ENCODE data around the gene NAGS. TPM values are rescaled to one million over a fixed set of nuclear protein-coding genes. Genes with fewer than 3 reads are reported as not detected.
"Not testable (repeated sequence)": the region's sequence is repeated elsewhere in the genome, so short reads cannot be mapped to it uniquely, and the experiment has no call there.

The NAGS gene, protein sequence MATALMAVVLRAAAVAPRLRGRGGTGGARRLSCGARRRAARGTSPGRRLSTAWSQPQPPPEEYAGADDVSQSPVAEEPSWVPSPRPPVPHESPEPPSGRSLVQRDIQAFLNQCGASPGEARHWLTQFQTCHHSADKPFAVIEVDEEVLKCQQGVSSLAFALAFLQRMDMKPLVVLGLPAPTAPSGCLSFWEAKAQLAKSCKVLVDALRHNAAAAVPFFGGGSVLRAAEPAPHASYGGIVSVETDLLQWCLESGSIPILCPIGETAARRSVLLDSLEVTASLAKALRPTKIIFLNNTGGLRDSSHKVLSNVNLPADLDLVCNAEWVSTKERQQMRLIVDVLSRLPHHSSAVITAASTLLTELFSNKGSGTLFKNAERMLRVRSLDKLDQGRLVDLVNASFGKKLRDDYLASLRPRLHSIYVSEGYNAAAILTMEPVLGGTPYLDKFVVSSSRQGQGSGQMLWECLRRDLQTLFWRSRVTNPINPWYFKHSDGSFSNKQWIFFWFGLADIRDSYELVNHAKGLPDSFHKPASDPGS
- 0.69 and 0.89 TPM in 2 replicates for total RNA-seq
- long read RNA-seq, partial matches to known transcripts: 0 of 1 reads
- long read RNA-seq, other reads (novel, unspliced or antisense): 1 of 1 reads

- peaks cover 44% of the 10 kb centered on the region for H3K27me3 Mint-ChIP-seq
- no peaks in the 10 kb centered on the region for H3K36me3 Mint-ChIP-seq (ENCODE audit: insufficient read depth)
- H3K27ac Mint-ChIP-seq: no peak within 1 kb of the TSS
- H3K4me1 Mint-ChIP-seq (ENCODE audit: low read depth): peaks cover 23% of the 10 kb centered on the region
- DNase-seq (ENCODE audit: low spot score, unreplicated experiment): no peak
- no peaks in the 10 kb centered on the region for H3K9me3 Mint-ChIP-seq (ENCODE audit: low read depth)
- TF ChIP-seq, protein P1, sequence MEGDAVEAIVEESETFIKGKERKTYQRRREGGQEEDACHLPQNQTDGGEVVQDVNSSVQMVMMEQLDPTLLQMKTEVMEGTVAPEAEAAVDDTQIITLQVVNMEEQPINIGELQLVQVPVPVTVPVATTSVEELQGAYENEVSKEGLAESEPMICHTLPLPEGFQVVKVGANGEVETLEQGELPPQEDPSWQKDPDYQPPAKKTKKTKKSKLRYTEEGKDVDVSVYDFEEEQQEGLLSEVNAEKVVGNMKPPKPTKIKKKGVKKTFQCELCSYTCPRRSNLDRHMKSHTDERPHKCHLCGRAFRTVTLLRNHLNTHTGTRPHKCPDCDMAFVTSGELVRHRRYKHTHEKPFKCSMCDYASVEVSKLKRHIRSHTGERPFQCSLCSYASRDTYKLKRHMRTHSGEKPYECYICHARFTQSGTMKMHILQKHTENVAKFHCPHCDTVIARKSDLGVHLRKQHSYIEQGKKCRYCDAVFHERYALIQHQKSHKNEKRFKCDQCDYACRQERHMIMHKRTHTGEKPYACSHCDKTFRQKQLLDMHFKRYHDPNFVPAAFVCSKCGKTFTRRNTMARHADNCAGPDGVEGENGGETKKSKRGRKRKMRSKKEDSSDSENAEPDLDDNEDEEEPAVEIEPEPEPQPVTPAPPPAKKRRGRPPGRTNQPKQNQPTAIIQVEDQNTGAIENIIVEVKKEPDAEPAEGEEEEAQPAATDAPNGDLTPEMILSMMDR (IDR thresholded peaks at IDR 0.05; ENCODE audit: unreplicated experiment): no peak
- H3K4me3 Mint-ChIP-seq (ENCODE audit: low read depth): no peak within 1 kb of the TSS
Observed at GRCh38 chr17:44004077-44004760, at the start of gene NAGS. Gene NAGS (plus strand): TSS chr17:44004622. CDS start chr17:44004664, 42 bp downstream.

DNA sequence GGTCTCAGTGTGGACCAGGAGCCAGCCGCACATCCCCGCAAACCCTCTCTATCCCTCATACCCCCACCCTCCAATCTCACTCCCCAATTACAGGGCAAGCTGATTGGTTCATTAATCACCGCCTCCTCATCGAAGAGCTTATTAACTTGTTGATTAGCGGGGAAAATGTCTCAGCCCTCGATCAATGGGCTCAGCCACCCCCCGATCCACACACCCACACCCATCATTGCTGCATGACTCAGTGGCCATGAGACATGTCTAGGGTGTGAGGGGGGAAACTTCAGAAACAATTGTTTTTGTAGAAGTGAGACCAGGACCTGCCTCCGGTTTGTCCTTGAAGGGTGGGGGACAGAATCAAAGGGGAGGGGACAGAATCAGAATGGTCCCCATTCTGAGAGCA is 48.2 kb upstream of the NAGS start:
- no peaks in the 10 kb centered on the region for H3K9me3 Mint-ChIP-seq (ENCODE audit: low read depth)
- peaks cover 3% of the 10 kb centered on the region for H3K4me1 Mint-ChIP-seq (ENCODE audit: low read depth)
- DNase-seq (ENCODE audit: low spot score, unreplicated experiment): no peak
- H3K27me3 Mint-ChIP-seq: peaks cover 51% of the 10 kb centered on the region
- no peak overlapping the region for H3K4me3 Mint-ChIP-seq (ENCODE audit: low read depth)
- H3K27ac Mint-ChIP-seq: no peak overlapping the region
- TF ChIP-seq, protein P1 (IDR thresholded peaks at IDR 0.05; ENCODE audit: unreplicated experiment): no peak
- no peaks in the 10 kb centered on the region for H3K36me3 Mint-ChIP-seq (ENCODE audit: insufficient read depth)

DNA sequence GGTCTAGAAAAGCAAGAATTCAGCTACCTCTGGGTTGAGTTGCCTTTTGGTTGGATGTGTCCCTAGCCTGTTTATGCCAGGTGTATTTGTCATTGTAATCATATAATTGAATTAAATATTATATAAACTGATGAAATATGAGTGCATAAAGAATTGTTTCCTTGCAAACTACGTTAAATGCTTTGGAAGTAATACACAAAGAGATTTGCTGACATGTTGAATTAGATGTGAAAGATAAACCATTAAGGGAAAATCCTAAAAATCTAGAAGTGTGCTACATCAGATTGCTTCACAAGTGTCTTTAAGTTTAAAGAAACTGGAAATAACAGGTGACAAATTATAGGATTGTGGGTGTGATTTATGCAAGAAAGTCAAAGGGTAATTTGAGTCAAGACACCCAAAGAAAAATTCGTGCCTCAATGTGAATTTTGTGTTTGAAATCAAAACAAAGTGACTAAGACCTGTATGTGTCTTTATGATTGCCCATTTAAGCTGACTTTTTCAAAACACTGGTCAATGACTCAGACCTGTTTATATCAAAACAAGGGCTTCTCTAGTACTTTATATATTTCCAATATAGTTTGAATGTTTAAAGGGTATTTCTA is 45.6 kb upstream of the NAGS start:
- Mint-ChIP-seq H3K36me3 (ENCODE audit: insufficient read depth) (no peaks in the 10 kb centered on the region), H3K27me3 (peaks cover 49% of the 10 kb centered on the region), H3K9me3 (ENCODE audit: low read depth) (no peaks in the 10 kb centered on the region), H3K4me1 (ENCODE audit: low read depth) (no peaks in the 10 kb centered on the region), H3K4me3 (ENCODE audit: low read depth) (no peak overlapping the region), H3K27ac (no peak overlapping the region)
- TF ChIP-seq, protein P1 (IDR thresholded peaks at IDR 0.05; ENCODE audit: unreplicated experiment): no peak
- DNase-seq (ENCODE audit: low spot score, unreplicated experiment): no peak

DNA sequence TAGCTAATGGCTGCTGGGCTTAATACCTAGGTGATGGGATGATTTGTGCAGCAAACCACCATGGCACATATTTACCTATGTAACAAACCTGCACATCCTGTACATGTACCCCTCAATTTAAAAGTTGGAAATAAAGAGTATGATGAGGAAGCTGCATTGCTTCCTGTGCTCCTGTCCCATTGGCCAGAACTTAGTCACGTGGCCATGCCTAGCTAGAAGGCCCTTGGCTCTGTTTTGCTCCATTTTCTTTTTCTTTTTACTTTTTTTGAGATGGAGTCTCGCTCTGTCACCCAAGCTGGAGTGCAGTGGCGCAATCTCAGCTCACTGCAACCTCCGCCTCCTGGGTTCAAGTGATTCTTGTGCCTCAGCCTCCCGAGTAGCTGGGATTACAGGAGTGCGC is 43.1 kb upstream of the NAGS start:
- H3K36me3 Mint-ChIP-seq (ENCODE audit: insufficient read depth); DNase-seq (ENCODE audit: low spot score, unreplicated experiment); H3K4me3 Mint-ChIP-seq (ENCODE audit: low read depth); H3K4me1 Mint-ChIP-seq (ENCODE audit: low read depth); H3K9me3 Mint-ChIP-seq (ENCODE audit: low read depth); H3K27ac Mint-ChIP-seq: not testable (repeated sequence)
- H3K27me3 Mint-ChIP-seq: peaks cover 37% of the 10 kb centered on the region

GRCh38 chr17:43961954-43962353 is 42.5 kb upstream of the NAGS start:
- Mint-ChIP-seq H3K4me3 (ENCODE audit: low read depth) (no peak overlapping the region), H3K27ac (no peak overlapping the region), H3K27me3 (peaks cover 38% of the 10 kb centered on the region), H3K36me3 (ENCODE audit: insufficient read depth) (no peaks in the 10 kb centered on the region), H3K9me3 (ENCODE audit: low read depth) (no peaks in the 10 kb centered on the region), H3K4me1 (ENCODE audit: low read depth) (no peaks in the 10 kb centered on the region)
- DNase-seq (ENCODE audit: low spot score, unreplicated experiment): no peak
- TF ChIP-seq, protein P1 (IDR thresholded peaks at IDR 0.05; ENCODE audit: unreplicated experiment): no peak

Data from progenitor cell of endocrine pancreas (in vitro differentiated cells).